GM18870 (cell line): ENCODE data around the gene CCDC7.
"Not testable (repeated sequence)": the region's sequence is repeated elsewhere in the genome, so short reads cannot be mapped to it uniquely, and the experiment has no call there.

Source experiments
- ATAC-seq: cut with Tn5 transposase; IDR thresholded peaks from one replicate; pipeline ENCODE4 v1.9.1; 2021; ENCODE audit warnings: moderate library complexity; ENCODE audit not compliant: unreplicated experiment

Gene CCDC7

DNA sequence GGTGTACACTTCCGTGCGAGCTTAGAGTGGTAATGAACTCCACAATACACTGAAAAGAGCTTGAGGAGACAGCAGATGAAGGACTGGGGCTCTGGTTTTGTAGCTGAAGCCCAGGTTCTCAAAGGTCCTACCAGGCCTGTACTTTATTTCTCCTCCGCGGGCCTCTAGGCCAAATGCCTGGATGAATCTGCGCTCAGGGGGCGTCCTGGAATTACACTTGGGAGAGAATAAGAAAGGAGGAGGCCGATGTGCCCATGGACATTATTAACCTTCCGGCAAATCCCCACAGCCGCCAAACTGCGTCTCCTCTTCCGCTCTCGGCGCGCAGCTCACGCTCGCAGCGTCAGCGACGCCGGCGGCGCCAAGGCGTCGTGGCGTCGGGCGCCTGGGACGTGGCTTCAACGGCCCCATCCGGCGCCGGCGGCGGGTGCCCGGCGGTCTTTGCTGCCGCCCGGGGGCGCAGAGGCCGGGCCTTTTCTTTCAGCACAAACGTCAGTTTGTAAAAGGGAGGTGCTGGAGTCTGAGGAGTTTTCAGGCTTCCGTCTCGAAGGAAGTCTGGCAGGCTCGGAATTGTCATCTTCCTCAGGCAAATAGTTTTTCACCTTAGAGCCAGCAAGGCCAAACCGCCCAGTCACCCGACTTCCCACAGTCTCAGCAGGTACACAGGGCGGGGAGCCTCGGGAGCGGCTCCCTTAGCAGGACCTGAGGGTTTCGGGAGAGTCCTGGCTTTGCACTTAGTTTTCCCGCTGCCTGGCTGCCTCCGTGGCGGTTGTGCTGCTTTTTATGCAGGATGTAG, at the start of gene CCDC7:
CCDC7 (plus strand) TSS at position 401 of the 796 bp plus-strand sequence. CDS start 5,503 bp downstream, outside the sequence.
- ATAC-seq, result peak; percentile 84

DNA sequence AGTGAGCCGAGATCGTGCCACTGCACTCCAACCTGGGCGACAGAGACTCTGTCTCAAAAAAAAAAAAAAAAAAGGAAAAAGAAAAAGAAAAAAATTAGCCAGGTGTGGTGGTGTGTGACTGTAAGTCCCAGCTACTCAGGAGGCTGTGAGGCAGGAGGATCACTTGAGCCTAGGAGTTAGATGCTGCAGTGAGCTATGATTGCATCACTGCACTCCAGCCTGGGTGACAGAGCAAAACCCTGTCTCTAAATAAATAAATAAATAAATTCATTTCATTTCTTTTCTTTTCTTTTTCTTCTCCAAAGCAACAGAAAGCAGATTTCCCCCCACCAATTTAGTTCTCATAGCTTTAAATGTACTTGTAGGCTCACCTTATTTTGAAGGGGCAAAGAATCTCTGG, 48.8 kb upstream of the CCDC7 start:
- not testable (repeated sequence) for ATAC-seq

DNA sequence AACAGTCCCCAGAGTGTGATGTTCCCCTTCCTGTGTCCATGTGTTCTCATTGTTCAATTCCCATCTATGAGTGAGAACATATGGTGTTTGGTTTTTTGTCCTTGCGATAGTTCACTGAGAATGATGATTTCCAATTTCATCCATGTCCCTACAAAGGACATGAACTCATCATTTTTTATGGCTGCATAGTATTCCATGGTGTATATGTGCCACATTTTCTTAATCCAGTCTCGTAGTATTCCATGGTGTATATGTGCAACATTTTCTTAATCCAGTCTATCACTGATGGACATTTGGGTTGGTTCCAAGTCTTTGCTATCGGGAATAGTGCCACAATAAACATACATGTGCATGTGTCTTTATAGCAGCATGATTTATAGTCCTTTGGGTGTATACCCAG, 46.2 kb upstream of the CCDC7 start:
- not testable (repeated sequence) for ATAC-seq

DNA sequence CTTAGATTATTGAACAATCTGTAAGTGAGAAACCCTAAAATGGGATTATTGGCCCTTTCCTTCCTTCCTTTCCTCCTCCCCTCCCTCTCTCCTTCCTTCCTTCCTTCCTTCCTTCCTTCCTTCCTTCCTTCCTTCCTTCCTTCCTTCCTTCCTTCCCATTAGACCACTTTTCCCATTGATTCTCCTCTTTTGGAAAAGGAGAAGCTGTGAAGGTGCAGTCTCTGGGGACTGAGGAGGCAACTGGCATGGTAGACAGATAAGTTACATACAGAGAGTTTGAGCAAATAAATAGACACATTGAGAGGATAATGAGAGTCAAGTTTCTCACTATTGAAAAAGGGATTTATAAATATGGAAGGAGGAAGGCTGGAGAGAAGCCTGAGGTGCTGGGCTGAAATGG, 45.0 kb upstream of the CCDC7 start:
- no peak for ATAC-seq

DNA sequence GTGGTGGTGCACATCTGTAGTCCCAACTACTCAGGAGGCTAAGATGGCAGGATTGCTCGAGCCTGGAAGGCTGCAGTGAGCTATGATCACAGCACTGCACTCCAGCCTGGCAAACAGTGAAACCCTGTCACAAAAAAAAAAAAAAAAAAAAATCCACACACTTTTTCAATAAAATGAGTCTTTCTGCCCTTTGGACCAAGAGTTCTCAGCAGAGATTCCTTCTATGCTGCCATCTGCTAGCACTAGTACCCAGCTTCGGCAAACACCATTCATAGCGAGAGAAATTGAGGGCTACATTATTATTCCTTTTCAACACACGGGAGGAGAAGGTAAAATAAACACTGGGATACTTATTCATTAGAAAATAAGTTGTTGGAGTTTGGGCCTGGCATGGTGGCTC, 43.4 kb upstream of the CCDC7 start:
- ATAC-seq, result no peak

DNA sequence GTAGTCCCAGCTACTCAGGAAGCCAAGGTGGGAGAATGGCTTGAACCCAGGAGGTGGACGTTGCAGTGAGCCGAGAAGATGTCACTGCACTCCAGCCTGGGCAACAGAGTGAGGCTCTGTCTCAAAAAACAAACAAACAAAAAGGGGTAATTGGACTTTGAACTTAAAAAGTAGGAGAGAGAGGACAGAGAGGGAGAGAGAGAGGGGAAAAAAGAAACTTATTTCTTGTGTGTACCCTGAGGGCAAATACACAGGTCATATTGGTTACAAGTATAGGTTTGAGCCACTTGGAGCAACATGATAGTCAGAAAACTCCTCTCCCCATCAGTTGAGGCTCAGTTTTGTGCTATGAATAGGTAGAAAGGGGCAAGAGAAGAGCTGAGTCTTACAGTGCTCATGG, 42.8 kb upstream of the CCDC7 start:
- ATAC-seq, result no peak

DNA sequence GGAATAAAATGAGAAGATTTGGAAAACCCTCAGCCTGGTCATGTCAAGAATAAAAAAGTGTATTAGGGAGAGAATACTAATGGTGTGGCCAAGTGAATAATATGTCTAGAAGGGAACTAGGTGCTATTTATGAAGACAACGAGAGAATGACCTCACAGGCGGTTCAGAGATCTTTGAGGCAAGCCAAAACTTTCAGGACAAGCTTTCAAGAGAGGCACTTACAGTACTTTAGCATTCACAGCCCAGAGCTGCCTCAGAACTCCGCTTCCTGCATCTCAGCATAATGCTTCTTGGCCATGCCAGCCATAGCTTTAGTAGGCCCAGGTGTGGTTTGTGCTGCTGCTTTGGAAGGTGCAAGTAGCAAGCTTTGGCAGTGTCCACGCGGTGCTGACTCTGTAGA, 37.2 kb upstream of the CCDC7 start:
- ATAC-seq, result no peak

DNA sequence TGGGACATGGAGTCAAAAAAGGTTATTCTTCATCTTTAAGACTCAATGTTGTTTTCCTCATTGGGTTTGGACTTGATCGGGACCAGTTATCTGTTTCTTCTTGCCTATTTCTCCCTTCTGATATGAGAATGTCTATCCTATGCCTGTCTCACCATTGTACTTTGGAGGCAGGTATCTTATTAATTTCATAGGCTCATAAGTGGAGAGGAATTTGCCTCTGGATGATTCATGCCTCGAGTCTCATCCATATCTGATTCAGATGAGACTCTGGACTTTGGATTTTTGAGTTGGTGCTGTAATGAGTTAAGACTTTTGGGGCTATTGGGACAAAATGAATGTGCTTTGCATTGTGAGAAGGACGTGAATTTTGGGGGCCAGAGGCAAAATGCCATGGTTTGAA, 36.2 kb upstream of the CCDC7 start:
- no peak for ATAC-seq

DNA sequence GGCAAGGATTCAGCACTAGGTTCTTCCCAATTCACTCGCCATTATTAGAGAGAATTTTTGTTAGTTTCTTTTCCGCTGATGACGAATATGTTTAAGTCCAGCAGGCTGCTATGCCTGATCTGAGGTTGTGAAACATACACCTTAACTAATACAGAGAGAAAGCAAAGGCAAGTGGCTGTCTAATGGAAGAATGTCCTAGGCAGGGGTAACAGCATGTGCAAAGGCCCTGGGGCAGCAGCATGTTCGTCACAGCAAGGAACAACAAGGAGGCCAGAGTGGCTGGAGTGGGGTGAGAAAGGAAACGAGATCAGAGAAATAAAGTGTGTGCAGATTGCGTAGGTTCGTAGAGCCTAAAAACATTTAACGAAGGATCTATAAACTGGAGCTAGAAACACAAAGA, 35.4 kb upstream of the CCDC7 start:
- ATAC-seq, result no peak

DNA sequence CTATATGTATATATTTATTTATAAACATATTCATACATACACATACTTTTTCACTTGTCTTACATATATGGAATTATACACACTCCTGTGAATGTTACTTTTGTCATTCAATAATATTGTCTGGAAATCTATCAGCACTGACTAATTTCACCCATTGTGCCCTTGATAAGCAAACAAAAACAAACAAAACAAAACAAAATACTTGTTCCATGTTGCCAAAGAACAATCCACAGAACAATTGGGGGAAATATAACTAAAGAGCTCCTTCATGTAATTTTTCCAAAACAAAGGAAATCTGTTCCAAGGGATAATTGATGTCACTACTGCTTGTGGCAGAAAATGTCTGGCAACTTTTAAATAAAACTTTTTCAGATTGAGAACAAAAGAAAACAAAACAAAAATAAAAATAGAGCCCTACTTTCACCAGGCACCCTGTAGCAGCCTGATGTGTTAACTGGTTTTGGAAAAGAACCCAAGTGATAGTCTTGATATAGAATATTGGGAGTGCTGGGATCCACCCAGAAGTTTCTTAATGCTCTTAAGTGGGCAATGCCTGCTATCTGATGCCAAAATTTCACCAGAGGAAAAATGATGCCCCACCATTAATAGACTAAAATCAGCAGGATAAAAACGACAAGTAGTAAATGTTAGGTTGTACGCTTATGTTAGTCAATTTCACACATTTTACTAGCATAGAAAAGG, 34.0 kb upstream of the CCDC7 start:
- no peak for ATAC-seq

DNA sequence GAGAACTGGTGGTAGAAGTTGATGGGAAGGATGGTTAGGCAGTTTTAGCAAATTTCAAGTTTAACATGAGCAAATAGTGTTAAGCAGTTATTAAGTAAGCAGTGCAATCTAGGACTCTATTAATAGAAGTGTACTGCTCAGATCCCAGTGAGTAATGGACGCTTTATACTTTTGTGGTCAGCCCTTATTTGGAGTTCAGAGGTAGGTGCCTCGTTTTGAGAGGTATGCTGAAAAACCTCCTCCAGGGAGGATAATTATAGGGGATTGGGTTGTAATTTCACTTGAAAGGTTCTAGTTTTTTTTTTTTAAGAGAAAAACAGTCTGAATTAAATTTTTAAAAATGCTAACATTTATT, 33.5 kb upstream of the CCDC7 start:
- ATAC-seq, result no peak

DNA sequence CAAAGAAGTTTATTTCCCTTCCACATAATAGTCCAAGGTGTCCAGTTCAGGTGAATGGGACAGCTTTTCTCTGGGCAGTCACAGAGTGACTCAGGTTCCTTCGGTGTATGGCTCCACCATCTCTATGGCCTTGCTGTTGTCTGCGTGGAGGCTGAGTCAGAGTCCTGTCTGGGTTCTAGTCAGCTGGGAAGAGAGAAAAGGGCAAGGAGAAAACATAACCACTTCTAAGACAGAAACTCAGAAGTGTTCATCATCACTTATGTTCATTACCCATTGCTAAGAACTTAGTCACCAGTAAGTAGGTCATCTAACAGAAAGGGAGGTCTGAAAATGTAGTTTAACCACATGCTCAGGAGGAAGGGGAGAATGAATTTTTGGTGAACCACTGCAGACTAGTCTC, 32.4 kb upstream of the CCDC7 start:
- no peak for ATAC-seq

DNA sequence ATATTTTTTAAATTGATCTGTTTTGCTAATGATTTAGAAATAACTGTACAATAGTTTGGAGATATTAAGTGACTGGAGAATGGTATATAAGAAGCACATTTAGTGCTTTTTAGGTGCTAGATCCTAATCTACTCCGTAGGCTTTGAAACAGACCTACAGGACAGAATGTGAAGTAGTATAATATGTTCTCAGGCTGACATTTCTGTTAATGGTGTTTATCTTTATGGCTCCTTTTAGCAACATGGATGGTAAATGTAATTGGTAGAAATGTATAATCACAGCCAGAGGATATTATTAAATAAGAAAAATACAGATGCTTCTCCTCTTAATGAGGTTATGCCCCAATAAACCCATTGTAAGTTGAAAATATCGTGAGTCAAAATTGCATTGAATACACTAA, 30.6 kb upstream of the CCDC7 start:
- no peak for ATAC-seq

DNA sequence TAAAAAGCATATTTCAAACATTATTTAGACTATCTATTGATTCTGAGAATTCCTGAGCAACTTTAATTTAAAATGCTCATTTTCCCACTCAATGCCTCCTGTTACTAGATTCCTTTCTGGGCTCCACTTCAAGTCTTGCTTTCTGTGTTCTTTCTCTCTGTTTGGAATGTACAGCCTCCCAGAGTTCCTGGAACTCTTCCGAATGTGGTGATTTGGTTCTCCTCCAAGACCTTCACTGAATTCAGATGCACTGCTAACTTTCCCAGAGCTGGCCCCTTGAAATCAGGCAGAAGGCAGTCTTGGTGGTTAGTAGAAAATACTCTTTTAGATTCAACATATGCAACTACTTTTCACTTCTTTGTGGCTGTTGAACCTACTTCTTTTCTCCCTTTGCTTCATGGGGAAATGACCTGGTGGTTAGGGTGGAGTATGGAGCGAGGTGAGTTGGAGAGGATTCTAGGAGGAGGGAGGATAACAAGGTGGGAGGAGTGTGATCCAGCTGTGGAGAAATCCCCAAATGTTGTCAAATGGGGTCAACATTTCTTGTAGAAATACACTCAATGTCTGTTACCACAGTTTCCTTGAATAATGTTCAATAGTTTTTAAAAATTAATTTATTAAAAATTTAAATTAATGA, 27.9 kb upstream of the CCDC7 start:
- no peak for ATAC-seq

DNA sequence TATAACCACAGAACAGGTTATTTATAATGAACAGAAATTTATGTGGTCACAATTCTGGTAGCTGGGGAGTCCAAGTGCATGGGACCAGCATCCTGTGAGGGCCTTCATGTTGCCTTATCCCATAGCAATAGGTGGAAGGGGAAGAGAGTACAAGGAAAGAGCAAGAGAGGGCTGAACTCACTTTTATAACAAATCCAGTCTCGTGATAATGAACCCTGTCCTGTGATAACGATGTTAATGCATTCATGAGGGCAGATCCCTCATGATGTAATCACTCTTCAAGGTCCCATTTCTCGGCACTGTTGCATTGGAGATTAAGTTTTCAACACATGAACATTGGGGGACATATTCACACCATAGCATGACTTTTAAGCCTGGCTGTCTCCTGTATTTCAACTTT, 27.4 kb upstream of the CCDC7 start:
- no peak for ATAC-seq

DNA sequence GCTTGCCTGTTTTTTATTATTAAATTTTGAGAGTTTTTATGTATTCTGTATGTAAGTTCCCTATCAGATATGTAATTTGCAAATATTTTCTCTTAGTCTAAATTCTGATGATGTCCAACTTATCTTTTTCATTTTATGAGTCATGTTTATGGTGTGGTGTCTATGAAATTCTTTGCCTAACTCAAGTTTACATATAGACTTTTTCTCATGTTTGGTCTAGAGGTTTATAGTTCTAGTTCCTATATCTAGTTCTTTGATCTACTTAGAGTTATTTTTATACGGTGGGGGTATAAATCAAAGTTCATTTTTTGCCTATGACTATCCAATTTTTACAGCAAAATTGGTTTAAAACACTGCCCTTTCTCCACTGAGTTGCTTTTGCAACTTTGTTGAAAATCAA, 26.3 kb upstream of the CCDC7 start:
- no peak for ATAC-seq

DNA sequence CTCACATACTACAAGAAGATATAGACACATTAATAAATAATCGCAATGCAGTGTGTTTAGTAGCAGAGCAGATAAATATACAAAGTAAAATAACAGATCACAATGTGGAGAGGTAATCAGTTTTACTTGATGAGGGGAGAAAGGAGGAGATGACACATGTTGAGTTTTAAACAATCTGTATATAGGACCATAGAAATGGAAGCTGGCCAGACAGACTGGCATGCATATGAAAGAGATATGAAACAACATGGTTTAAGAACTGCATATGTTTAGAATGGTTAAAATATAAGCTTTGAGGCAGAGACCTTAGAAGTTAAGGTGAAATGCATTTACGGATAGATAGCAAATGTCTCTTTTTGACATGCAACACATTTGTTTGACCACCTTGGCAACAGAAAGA, 19.8 kb upstream of the CCDC7 start:
- ATAC-seq, result no peak

DNA sequence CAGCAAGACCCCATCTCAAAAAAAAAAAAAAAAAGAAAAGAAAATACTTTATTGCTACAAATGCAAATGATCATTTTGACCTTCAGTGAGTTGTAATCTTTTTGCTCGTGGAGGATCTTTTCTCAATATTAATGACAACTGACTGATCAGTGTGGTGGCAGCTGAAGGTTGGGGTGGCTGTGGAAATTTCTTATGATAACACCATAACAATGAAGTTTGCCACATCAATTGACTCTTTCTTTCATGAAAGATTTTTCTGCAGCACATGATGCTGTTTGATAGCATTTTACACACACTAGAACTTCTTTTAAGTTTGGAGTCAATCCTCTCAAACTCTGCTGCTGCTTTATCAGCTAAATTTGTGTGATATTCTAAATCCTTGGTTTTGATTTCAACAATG, 12.4 kb upstream of the CCDC7 start:
- ATAC-seq, result no peak

DNA sequence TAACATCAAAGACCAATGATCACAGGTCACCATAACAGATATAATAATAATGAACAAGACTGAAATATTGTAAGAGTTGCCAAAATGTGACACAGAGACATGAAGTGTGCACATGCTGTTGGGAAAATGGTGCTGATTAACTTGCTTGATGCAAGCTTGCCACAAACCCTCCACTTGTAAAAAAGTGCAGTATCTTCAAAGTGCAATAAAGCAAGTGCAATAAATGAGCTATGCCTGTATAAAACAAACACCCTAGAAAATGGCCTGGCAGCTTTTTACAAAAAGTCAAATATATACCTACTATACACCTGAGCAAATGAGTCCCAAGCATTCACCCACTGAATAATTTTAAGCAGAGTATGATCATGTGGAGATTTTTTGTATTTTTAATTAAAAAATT, 9.7 kb upstream of the CCDC7 start:
- no peak for ATAC-seq

DNA sequence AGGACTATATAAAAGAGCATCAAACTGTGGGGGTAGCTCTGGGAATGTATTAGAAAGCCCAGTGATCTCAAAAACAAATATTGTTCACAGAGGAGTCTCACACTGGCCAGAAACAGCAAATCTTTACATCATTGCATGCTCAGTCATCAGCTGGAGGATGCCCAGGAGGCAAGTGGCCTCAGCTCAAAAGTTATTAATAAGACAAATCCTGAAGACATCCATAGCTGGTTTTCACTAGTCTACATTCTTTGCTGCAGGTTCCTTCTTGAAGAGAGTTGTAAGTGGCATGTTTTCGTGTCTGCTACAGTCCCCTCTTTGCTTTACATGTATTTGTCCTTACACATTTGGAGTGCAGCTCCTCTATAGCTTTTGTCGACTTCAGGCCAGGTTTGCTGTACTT, 8.6 kb upstream of the CCDC7 start:
- no peak for ATAC-seq

DNA sequence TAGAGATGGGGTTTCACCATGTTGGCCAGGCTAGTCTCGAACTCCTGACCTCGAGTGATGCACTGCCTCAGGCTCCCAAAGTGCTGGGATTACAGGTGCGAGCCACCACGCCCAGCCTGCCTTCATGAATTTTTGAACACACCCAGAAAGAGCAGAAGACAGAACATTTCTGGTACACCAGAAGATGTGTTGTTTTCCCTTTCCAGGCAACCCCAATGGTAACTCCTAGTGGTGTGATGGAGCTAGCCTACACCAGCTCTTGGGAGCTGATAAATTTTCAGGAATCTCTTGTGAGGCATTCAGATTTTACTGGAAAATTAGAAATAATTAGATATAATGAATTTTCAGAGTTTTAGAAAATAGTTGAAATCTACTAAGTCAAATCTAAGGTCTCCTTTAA, 904 bp upstream of the CCDC7 start:
- ATAC-seq, result no peak
